Activated CD4-positive, alpha-beta T cell treated with anti-CD3 and anti-CD28 coated beads, Interleukin-2, Interleukin-4, amounts not matched to agents 100 ng/mL and 50 ng/mL, durations not matched to agents 16 hours and 8 hours (primary cell): Measurements from ENCODE around the gene VAT1.
"Not testable (repeated sequence)": the region's sequence is repeated elsewhere in the genome, so short reads cannot be mapped to it uniquely, and the experiment has no call there.

Source experiments
- DNase-seq: peaks from one replicate; pipeline ENCODE4 v3.0.0-alpha.2; 2020; ENCODE audit warnings: low spot score

VAT1 gene

DNA sequence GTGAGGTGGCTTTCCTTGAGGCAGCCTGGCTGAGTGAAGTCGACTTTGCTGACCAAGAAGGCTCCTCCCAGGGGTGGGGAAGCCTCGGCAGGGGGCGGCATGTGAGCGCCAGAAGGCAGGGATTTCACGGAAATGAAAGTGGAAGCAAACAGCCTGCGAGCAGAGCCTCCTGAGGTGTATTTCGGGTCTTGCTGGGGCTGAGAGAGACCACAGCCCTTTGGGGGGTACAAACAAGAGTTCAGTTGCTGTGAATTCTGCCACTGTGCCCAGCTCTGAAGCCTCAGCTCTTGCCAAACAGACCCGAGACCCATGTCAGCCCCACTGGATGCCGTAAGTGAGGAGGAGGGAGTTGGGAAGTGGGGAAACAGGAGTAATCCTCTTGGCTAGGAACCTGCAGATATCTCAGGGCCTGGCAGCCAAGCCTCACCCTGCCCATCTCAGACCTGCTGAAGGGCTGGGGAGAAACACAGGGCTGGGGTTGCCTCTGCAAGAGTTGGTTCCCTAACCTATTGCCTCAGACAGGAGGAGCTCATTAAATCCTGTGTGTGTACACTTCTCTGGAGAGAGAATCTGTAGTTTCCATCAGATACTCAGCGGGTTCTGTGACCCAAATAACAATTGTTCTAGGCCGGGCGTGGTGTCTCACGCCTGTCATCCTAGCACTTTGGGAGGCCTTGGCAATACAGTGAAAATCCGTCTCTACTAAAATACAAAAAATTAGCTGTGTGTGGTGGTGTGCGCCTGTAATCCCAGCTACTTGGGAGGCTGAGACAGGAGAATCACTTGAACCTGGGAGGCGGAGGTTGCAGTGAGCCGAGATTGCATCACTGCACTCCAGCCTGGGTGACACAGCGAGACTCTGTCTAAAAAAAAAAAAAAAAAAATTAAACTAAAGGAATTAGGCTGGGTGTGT is 15.3 kb downstream of the VAT1 start, which contains the start of gene IFI35:
IFI35 (plus strand) TSS at position 146 of the 913 bp plus-strand sequence; CDS start at position 310, 164 bp downstream.
- DNase-seq = peak; percentile 91

DNA sequence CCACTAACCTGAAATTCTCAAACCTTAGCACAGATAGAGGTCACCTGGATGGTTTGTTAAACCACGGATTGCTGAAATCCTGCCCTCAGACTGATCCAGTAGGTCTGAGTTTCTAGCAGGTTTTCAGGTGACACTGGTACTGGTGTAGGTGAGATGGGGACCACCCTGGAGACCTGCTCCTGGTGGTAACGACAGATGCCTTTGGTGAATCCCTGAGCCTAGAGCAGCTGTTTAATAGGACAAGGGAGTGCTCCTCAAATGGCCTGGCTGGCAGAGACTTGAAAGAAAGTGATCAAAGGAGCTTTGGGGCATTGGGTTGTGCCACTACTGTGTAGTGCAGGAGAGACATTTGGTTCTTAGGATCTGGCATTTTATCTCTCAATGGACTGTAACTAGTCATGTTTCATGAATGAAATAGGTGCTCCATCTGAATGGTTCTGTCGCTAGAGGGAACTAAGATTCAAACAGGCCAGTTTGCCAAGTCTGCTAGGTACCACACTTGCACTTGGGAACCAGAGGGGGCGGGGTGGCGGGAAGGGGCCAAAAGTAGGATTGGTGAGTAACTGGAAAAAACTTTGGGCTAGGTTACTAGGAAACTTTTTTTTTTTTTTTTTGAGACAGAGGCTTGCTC is 18.5 kb downstream of the VAT1 start:
- DNase-seq = no peak

DNA sequence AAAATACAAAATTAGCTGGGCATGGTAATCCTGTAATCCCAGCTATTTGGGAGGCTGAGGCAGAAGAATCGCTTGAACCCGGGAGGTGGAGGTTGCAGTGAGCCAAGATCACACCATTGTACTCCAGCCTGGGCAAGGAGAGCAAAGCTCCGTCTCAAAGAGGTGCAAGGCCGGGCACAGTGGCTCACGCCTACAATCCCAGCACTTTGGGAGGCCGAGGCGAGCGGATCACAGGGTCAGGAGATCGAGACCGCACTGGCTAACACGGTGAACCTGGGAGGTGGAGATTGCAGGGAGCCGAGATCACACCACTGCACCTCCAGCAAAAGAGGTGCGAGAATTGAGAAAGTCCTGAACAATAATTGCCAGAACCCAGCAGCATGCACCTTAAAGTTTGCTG is 21.3 kb downstream of the VAT1 start:
- not testable (repeated sequence) for DNase-seq

DNA sequence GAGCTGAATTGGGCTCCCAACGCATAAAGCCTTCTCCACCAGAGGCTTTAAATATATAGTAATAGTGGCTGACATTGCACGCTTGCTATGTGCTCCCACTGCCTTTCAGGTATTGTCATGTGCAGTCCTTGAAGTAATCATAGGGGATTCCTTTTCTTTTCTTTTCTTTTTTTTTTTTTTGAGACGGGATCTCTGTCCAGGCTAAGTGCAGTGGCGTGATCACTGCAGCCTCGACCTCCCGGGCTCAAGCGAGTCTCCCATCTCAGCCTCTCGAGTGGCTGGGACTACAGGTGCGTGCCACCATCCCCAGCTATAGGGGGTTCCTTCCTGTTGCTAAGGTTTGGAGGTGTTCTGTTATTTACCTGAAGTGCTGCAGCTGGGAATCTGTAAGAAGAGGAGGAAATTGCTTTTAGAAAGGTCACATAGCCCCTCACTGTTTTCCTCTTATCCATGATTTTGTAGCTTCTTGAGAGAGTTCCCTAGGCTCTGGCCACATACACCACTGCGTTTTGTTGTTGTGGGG is 23.1 kb downstream of the VAT1 start:
- DNase-seq = no peak

DNA sequence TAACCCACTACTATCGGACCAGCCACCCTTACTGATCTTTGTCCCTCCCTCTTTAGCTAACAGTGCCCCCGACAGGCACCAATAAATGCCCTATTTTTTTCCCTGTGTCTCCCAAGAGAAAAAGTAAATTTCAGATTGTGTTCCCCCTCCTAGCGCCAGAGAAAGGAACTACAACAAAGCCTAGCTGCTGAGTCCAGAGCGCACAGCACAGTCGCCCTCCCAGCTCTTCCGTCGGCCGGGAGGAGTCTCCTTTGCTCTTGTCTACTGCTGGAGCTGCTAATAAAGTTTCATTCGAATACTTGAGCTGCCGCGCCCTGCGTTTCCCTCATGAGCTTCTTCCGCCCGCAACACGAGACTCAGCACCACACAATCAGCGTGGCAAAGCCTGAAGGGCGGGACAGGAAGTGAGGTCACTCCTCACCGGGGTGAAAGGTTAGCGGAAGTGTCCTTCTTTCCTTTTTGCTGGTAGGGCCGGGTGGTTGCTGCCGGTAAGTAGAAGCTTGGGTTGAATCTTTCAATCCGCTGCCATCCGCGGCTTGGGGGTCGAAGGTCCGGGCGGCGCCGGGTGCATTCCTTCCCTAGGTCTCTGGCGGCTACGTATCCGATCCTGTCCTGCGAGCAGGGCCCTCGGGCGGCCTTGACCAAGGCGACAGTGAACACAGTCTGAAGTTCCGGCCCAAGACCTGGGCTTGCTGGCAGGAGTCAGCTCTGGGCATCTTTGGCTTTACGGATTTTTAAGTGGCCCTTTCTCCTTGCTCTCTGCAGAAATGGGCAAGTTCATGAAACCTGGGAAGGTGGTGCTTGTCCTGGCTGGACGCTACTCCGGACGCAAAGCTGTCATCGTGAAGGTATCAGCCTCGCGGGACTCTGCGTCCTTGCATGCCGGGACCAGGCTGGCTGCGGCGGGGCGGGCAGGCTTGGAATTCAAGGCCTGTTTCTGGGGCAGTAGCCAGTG is 23.9 kb downstream of the VAT1 start, which contains the start of gene RPL27:
RPL27 (plus strand) TSS at position 436 of the 955 bp plus-strand sequence; CDS start at position 768, 332 bp downstream.
- DNase-seq = peak; percentile 99

DNA sequence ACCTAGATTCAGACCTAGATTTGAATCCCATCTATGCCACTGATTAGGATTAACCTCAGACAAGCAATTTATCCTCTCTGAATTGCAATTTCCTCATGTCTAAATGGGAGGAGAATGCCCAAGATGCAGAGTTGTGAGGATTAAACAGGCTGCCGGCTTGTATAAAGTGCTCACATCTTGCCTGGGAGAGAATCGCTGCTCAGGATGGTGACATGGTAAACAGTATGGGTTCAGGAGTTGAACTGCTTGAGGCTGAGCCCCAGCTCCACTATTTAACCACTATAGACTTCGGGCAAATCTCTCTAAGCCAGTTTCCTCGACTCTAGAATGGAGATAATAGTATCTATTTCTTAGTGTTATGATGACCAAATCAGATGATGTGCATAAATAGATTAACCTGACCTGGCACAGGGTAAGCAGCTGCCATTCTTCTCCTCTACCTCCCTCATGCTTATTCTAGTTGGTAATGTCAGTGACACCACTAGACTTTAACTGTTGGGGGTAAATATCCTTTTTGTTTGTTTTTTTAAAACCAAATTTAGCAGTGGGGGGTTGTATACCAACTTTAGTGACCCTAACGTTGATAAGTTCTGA is 24.7 kb downstream of the VAT1 start:
- no peak for DNase-seq

DNA sequence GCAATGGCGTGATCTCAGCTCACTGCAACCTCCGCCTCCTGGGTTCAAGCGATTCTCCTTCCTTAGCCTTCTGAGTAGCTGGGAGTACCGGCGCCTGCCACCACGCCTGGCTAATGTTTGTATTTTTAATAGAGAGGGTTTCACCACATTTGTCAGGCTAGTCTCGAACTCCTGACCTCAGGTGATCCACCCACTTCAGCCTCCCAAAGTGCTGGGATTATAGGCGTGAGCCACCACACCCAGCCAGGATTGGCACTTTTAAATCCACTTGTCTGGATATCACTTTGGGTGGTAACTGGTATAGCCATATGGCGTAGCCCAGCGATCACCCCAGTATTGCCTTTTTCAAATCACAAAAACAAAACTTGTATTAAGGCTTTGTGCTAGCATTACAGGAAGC is 28.3 kb downstream of the VAT1 start:
- not testable (repeated sequence) for DNase-seq

DNA sequence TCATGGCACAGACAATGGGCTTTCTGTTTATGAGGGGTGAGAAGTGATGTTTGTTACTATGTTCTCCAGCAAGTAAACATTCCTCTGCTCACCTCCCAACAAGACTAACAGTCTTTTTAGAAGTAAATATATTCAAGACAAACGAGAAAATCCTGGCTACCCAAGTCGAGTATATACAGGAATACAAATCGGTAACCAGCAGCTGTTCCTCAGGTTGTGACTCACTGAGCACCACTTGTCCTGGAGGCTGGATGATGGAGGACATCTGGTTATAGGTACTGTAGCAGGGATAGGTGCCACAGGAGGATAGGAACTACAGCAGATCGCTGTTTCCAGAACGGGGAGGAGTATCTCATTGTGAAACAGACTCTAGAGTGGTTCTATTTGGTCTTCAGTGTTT is 29.3 kb downstream of the VAT1 start:
- no peak for DNase-seq

DNA sequence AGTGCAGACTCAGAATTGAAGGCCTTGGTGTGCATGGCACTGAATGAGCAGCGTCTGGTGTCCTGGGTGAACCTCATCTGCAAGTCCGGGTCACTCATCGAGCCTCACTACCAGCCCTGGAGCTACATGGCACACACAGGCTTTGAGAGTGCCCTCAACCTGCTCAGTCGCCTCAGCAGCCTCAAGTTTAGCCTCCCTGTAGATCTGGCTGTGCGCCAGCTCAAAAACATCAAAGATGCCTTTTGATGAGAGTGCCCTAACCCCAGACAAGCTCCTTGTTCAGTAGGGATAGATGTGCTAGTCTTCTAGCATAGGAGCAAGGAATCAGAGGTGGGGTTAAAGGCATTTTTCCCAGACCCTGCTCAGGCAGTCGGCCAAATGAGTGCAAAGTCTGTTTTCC is 30.7 kb downstream of the VAT1 start:
- no peak for DNase-seq

DNA sequence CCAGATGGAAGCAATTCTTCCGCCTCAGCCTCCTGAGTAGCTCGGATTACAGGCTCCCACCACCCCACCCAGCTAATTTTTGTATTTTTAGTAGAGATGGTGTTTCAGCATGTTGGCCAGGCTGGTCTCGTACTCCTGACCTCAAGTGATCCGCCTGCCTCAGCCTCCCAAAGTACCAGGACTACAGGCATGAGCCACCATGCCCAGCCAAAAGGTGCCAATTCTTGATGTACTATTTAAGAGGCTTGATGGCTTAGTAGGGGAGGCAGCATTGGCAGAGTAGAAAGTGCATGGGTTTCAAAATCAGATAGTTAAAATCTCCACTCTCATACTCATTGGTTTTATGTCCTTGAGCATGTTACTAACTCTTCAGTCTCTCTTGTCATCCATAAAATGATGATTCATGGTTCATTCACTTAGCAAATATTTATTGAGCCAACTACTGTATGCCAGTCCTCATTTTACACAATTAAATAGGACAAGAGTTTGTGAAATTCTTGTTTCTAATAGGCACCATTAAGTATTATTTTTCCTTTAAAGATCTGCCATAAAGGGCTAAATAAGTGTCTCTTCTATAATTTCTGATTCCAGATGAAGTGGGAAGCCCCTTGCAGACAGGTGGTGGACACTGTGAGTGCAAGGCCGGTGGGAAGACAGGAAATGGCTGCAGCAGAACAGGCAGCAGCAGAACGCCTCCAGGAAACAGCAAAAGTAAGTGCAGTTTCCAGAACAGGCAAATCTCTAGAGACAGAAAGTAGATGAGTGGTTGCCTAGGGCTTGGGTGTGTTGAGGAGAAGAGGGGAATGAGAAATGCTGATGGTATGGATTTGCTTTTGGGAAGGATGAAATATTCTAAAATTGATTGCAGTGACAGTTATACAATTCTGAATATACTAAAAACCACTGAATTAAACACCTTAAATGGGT is 32.2 kb downstream of the VAT1 start:
- no peak for DNase-seq

DNA sequence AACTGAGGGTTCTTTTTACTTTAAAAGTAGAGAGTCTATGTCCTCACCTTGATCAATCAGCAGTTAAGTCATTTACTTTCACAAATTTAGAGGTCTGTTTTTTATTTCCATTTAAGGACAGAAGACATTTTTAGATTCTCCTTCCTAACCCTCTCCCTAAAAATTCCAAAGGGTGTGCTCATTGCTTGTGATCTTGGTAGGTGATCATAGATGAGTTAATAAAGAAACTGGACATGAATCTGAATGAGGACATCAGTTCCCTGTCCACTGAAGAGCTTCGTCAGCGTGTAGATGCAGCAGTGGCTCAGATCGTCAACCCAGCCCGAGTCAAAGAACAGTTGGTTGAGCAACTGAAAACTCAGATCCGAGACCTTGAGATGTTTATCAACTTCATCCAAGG is 33.0 kb downstream of the VAT1 start:
- DNase-seq = no peak

DNA sequence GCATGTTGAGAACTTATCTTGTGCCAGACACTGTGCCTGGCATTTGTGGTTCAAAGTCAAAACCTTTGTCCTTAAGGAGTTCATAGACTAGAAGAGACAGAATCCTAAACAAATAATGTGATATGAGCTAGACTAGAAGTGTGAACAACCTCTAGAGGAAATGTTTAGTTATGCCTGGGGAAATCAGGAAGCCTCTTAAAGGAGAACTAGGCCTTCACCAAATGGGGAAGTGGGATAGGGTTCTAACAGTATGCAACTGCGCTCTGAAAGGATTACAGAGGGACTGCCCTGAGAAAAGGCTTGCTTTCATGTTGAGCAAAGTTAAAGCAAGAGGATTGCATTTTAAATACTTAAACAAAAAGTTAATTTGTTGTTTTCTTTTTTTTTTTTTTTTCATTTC is 37.0 kb downstream of the VAT1 start:
- no peak for DNase-seq

DNA sequence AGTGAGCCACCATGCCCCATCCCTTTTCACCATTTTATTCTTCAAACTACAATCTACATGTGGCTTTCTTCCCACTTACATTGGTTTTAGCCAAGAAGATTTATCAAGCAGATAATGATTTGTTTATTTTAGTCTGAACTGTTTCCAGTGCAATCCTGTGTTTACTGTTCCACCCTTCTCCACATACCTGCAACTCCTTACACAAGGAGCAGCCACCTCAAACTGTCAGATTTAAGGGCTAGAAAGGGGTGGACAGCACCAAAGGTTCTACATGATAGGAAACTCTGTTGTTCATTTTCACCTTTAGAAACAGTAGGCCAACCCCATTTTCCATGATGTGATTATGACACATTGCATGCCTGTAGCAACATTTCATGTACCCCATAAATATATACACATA is 39.9 kb downstream of the VAT1 start:
- no peak for DNase-seq

DNA sequence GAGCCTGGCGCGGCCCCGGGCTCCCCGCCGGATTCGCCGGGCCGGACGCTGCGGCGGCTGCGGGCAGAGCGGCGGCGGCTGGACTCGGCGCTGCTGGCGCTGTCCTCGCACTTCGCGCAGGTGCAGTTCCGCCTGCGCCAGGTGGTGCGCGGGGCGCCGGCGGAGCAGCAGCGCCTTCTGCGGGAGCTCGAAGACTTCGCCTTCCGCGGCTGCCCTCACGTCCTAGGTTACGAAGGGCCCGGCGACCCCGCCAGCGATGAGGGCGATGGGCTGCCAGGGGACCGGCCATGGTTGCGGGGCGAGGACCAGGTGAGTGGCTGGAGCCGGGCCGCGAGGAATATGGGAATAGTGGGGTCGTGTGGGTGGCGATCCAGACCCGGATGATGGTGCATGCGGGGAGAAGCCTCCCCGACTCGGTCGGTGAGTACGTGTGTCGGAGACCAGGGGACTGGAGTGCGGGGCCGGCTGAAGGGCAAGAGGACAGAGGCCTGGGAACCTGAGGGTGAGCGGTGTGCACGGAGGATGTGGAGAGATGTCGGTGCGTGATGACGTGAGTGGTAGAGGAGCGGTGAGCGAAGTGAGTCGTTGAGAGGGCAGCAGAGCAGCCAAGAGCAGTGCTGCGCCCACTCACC is 41.3 kb downstream of the VAT1 start:
- peak; percentile 76 for DNase-seq

DNA sequence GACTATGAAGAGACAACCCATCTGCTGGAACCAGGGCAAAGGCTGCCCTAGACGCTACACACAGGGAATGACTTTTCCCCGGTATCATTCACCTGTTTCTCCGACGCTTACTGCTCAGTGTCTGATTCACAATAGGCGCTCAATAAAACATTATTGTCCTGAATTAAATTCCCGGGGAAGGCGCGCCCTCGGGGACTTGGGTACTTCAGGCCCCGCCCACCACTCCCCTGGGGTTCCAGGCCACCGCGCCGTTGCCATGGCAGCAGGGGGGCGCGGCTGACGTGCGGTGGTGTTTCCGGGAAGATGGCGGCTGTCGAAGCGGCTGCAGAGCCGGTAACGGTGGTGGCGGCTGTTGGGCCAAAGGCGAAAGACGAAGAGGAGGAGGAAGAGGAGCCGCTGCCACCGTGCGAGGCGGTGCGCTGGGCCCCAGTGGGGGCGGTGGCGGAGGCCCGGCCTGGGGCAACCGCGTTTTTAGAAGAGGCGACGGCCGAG is 41.9 kb downstream of the VAT1 start, which contains the start of gene RUNDC1:
RUNDC1 (plus strand) TSS at position 292 of the 492 bp plus-strand sequence; CDS start at position 304, 12 bp downstream.
- DNase-seq = peak; percentile 91

DNA sequence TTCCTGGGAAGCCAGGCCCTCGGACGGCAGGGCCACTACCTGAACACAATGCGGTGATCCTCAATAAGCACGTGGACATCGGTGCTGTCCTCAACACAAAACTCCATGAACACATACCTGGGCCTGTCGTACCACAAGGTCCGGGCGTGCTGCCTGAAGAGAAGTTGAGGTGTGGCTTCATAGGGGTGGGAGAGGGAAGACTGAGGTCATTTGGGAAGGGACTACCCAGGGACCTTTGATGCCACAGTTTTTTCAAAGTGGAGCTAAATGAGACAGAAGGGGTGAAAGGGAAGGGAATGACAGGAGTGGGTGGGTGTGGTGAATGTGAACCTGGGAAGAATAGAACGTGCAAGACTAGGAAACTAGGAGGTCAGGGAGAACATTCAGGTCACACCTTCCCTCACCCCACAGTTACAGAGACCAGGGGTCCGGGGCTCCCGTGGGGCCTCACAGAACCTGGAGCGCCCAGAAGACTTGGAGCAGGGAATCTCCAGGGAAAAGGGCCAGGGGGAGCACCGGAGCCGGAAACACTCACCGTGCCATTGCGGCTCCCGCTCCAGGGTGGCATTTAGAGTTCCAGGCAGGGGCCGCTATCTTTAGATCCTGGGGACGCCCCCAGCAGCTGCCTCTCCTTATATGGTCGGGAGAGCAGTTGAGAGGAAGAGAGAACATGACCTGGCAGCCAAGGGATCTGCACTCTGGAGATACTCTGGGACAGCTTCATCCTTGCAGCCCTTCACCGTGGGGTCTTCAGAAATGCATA is 42.5 kb downstream of the VAT1 start, which contains the start of gene PTGES3L:
PTGES3L (minus strand) TSS at position 570 of the 763 bp plus-strand sequence; CDS start at position 543, 27 bp downstream.
- no peak for DNase-seq

DNA sequence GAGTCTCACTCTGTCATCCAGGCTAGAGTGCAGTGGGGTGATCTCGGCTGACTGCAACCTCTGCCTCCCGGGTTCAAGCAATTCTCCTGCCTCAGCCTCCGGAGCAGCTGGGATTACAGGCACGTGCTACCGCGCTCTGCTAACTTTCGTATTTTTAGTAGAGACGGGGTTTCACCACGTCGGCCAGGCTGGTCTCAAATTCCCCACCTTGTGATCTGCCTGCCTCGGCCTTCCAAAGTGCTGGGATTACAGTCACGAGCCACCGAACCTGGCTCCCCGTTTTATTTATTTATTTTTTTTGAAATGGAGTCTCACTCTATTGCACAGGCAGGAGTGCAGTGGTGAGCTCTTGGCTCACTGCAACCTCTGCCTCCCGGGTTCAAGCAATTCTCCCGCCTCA is 46.5 kb downstream of the VAT1 start:
- not testable (repeated sequence) for DNase-seq

DNA sequence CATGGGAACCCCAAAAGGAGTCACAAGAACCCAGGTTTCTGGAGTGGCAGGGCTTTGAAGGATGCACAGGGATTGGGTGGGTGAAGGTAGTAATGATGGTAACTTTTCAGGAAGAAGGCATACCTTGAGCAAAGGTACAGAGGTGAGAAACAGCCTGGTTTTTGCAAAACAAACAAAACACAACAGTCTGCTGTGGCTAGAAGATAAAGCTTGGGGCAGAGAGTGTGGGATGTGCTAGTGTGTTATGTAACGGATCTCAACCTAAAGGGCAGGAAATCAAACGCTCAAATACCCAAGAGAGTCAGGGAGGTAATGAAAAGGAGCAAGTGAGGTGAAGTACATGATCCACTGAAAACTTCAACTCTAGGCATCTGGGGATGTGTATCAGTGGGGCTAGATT is 46.9 kb downstream of the VAT1 start:
- DNase-seq = no peak
